ENCODE results near the gene NATD1.
"Not testable (repeated sequence)": the region's sequence is repeated elsewhere in the genome, so short reads cannot be mapped to it uniquely, and the experiment has no call there.

NATD1 gene

DNA sequence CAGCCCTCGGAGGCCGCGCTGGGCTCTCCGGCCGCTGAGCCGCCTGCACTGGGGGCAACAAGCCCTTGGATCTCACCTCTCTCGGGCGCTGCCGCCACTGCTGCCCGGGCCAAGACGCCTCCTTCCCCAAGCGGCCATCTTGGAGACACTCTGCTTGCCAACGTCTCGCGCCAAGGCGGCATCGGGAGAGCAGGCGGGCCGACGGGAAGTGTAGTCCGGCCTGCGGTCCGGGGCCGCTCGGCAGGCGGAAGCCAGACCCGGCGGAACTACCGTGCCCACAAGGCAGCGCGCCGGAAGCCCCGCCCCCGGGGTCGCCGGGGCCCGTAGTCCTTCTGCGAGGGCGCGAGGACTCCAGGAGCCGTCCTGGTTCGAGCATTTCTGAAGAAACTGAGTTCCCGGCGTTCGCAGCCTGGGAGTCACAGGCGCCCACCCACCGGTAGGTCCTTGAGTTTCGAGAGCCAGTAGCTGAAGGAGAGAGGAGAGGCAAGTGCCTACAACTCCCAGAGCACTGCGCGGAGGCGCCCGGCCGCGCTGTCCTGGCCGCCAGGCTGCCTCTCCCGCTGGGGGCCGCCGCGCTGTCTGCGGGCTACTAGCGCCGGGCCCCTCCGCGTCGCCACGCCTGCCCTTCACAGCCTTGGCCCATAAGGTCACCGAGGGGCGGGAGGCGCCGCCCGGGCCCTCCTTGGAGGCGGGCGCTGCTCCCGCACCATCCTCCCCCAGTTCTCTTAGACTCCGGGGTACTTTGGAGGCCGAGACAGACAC lies 39.0 kb downstream of the NATD1 start, which contains the start of gene TMEM11:
Gene TMEM11 (minus strand): TSS at position 147 of the 762 bp plus-strand sequence. CDS start 9 bp downstream, at position 138.
- DNase-seq: peak; percentile 95

DNA sequence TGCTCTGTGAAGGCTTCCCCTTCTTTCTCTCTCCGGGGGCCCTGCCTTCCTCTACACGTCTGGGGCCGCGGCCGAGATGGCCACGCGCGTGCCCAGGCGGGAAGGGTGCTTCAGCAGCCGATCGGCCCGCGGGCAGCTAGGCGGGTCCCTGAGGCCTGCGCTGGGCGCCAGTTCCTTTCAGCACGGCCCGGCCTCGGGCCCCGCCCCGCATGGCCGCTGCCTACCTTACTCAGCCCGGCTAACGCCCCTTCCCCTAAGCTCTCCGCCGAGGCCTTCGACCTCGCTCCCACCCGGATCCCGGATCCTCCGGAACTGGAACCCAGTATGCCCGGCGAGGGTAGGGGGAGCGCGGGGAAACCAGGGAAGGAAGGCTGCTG lies 39.6 kb downstream of the NATD1 start:
- DNase-seq: peak; percentile 17 to 31

GRCh38 chr17:21212826-21213637 lies 40.2 kb downstream of the NATD1 start:
- no peak for DNase-seq

GRCh38 chr17:21211825-21212479 lies 41.3 kb downstream of the NATD1 start:
- DNase-seq: no peak

DNA sequence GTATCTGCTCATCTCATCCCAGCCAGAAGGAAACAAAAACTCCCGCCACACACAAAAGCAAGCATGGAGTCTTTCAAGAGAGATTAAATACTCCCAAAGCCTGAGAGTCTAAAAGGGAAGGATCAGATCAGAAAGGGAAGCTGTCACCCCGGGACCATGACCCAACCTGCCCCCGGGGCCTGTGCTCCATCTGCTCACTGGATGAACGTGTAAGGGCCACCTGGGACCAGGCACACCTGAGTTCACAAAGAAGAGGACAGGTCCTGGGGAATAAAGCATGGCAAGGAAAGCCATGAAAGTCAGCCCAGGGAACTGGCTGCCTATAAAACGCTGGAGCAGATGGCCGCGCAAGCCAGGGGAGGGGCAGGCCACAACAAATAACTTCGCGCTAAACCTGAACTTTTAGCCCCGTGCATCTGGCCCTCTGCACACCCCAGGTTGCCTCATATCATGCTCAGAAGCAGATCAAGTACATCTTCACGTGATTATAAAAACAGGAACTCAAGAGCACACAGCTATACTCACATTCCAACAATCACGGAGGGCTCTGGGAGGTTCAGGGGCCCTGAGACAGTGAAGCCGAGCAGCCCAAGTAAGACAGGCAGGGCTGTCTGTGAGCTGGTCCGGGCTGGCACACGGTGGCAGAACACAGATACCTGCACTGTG lies 42.7 kb downstream of the NATD1 start:
- DNase-seq: no peak

DNA sequence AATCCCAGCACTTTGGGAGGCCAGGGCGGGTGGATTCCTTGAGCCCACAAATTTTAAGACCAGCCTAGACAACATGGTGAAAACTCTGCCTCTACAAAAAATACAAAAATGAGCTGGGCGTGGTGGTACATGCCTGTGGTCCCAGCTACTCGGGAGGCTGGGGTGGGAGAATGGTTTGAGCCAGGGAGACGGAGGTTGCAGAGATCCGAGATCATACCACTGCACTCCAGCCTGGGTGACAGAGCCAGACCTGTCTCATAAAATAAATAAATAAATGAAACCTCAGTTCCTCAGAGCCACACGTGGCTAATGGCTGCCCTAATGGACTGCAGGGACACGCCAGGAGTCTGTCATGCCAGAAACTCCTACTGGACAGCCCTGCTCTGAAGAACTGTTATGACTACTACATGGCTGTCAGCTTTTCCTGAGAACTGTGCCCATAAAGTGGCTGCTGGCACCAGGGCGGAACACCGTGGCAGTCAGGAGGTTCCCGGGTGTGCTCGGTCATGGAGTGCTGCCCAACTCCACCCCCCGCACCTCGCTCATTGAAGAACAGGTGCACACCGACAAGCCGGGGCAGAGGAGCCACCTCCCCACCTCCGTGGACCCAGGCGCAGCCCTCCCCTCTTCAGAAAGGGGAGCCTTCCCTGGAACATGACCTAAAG lies 43.6 kb downstream of the NATD1 start:
- no peak for DNase-seq

DNA sequence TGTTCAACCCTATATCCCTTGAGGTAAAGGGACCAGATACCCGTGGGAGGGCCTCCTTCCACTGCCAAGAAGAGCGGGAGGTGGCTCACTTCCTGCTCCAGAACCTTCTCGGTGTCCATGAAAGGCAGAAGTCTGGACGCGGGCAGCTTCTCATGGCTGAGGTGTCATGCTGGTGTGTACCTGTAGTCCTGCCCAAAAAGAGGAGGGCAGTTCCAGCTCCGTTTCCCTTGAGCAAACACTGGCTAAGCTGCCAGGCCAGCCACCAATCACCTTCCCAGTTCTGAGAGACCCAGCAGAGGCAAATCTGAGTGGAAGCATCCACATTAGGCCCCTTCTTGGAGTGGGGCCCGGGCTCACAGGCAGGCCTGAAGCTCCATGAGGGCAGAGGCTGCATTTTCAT lies 44.9 kb downstream of the NATD1 start:
- no peak for DNase-seq

DNA sequence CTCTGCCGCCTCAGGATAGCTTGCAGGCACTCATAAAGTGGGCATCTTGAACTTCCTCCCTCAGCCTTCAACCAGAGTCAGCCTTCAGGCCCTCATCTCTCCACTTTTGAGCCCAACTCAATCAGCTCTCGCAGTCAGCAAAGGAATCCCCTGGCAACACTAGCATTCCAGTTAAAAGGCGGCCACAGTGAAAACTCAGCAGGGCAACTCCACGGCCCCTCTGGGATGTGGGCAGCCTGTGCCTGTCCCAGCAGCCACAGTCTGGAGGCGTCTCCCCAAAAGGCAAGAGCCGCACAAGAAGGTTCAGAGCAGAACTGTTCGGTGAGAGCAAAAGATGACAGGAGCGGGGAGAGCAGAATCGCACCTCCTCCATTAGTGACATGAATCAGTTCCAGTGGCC lies 48.3 kb downstream of the NATD1 start:
- no peak for DNase-seq

GRCh38 chr17:21202512-21202911 lies 50.7 kb downstream of the NATD1 start:
- DNase-seq: no peak

DNA sequence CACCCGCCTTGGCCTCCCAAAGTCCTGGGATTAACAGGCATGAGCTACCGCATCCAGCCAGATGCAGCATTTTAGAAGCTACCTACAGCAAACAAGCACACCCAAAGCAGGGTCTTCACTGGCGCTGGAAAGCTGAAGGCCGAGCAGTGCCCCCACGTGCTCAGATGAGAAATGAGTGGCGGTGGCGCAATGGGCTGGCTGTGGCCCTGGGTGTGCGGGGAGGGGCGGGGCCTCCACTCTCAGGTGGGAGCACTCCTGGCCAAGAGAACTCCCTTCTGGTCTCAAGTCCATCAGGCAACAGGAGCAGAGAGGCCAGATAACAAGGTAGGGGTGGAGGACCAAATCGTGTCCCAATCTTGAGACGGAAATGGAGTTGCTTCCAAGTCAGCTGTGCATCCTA lies 51.3 kb downstream of the NATD1 start:
- DNase-seq: no peak

- DNase-seq: no peak
Measured at GRCh38 chr17:21201298-21201595, 52.0 kb downstream of the NATD1 start.

GRCh38 chr17:21200590-21201297 lies 52.5 kb downstream of the NATD1 start:
- no peak for DNase-seq

DNA sequence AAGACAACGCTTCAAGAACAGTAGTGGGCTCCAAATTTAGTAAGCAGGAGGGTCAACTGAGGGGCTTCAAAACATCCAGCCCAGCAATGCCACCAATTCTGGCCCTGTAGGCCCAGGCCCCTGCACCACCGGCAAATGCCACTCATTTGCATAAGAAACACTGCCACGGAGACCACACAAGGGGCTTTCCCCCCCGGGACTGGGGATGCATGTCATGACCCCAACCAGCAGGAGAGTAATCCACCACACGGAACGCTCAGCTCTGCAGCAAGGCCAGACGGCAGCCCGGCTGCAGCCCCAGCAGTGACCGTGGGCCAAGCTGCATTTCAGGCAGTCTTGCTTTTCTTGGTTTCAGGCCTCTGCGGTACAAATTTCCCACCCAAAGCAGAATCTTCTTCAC lies 53.4 kb downstream of the NATD1 start:
- no peak for DNase-seq

DNA sequence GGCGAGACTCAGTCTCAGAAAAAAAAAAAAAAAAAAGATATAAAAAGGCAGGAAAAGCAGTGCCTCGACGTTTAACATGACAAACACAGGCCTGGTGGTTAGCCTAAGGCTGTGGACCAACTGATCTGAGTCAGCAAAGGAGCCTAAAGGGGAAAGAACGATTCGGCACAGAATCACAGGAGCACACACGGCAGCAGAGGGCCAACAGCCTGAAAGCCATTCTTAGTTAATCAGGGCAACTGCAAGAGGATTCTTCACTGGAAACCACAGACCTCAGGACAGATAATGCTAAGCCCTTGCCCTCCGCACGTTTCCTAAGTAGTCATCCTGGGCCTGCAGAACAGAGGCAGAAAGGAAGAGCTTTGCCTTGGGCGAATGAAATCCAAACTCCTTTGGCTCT lies 53.9 kb downstream of the NATD1 start:
- DNase-seq: no peak

- no peak for DNase-seq
Measured at GRCh38 chr17:21198411-21198810, 54.8 kb downstream of the NATD1 start.

- DNase-seq: no peak
Measured at GRCh38 chr17:21196126-21196525, 57.1 kb downstream of the NATD1 start.

DNA sequence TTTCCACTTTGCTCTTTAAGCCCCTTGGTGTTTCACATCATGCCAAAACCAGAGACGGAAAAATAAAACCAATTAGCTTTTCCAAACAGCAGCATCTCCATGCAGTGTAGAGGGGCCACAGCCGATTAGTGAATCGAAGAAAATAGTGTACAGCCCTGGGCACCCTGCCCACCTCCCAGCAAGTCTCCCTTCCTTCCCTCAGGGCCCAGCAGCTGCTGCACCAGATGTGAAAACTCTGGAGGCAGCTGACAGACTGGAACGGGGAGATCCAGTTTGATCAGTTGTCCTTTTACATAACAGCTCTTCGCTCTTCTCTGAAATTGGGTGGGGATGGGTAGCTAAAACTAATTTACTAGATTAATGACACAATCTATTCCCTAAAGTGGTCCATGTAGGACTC lies 58.5 kb downstream of the NATD1 start:
- no peak for DNase-seq

- no peak for DNase-seq
Measured at GRCh38 chr17:21194226-21194625, 59.0 kb downstream of the NATD1 start.

DNA sequence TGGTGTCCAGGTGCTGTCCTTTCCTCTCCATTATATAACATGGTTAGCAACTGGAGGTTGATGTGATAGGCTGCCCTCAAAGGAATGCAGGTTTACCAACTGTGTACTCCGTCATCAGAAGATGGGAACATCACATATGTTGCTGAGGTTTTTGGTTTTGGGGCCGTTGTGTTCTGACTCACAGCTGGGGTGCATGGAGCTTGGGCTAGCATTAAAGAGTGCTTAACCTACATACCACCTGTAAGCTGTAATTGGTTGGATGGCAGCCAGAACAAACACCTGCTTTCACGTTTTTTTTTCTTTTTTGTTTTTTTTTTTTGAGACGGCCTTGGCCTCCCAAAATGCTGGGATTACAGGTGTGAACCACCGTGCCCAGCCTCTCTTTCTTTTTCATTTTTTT lies 60.2 kb downstream of the NATD1 start:
- no peak for DNase-seq

DNA sequence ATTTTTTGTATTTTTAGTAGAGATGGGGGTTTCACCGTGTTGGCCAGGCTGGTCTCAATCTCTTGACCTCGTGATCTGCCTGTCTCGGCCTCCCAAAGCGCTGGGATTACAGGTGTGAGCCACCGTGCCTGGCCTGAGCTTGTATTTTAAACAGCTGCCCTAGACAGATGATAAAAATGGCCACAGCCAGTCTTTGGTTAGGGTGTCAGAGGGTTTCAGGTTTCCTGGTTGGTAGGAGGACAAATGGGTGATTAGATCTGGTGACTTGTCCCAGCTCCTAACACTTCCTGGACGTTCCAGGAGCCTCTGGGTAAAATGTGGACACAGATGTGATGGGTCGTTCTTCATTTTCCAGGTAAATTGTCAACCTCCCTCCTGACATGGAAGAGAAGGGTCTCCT lies 60.8 kb downstream of the NATD1 start:
- not testable (repeated sequence) for DNase-seq

DNA sequence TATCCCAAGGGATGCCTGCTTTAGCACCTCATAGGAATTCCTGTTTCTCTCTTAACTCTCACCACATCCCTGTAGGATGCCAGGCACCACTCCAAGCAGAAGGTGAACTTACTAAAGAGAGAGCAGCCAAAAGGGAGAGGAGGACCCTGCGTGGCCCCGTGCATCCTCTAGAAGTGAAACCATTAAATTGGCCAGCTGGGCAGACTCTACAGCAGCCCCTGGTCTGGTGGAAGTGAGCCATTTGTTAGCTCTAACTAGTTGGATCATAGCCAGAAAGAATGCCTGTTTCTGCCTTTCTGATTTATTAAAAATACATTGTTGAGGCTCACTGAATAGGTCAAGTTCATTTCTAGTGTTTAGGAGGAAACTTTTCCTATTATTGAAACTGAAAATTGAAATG lies 61.5 kb downstream of the NATD1 start:
- DNase-seq: no peak

- DNase-seq: no peak
Measured at GRCh38 chr17:21190078-21190477, 63.1 kb downstream of the NATD1 start.
